ENCODE results near the gene GLDN.

The GLDN gene

GRCh38 chr15:51448622-51449399 lies 107.4 kb downstream of the GLDN start:
- DNase-seq = no peak

- DNase-seq = no peak
Observed at GRCh38 chr15:51450001-51450400, 108.5 kb downstream of the GLDN start.
